Testis (tissue), 2 donors: ENCODE results near the gene TMPRSS11E.
"Not testable (repeated sequence)": the region's sequence is repeated elsewhere in the genome, so short reads cannot be mapped to it uniquely, and the experiment has no call there.

Source experiments
- POLR2A ChIP-seq: fragments of 450-650 bp; IDR thresholded peaks from one replicate; pipeline ENCODE4 v1.6.1; 2017; ENCODE audit warnings: antibody characterized with exemption, mild to moderate bottlenecking, moderate library complexity
- TF ChIP-seq, protein P1 (sequence below), 3 experiments: fragments of 450-650 bp in 2 of 3; fragments of 200-600 bp in 1 of 3; sonication (generic) in 1 of 3; IDR thresholded peaks; one replicate each; pipeline ENCODE4 v1.5.1; 2016 to 2019; ENCODE audit warnings: antibody characterized with exemption in 3 of 3, mild to moderate bottlenecking in 2 of 3, moderate library complexity in 1 of 3

GRCh38 chr4:68405718-68406478 is 41.4 kb upstream of the TMPRSS11E start:
- not testable (repeated sequence) for TF ChIP-seq POLR2A
- TF ChIP-seq, protein P1, sequence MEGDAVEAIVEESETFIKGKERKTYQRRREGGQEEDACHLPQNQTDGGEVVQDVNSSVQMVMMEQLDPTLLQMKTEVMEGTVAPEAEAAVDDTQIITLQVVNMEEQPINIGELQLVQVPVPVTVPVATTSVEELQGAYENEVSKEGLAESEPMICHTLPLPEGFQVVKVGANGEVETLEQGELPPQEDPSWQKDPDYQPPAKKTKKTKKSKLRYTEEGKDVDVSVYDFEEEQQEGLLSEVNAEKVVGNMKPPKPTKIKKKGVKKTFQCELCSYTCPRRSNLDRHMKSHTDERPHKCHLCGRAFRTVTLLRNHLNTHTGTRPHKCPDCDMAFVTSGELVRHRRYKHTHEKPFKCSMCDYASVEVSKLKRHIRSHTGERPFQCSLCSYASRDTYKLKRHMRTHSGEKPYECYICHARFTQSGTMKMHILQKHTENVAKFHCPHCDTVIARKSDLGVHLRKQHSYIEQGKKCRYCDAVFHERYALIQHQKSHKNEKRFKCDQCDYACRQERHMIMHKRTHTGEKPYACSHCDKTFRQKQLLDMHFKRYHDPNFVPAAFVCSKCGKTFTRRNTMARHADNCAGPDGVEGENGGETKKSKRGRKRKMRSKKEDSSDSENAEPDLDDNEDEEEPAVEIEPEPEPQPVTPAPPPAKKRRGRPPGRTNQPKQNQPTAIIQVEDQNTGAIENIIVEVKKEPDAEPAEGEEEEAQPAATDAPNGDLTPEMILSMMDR (IDR thresholded peaks at IDR 0.05), result not testable (repeated sequence)
